Right cardiac atrium (tissue), 5 donors: ENCODE results near the gene COQ8B. TPM values are rescaled to one million over a fixed set of nuclear protein-coding genes. Genes with fewer than 3 reads are reported as not detected.
A peak's percentile ranks its signal among the peaks of the same experiment; 100 is the strongest.

ENCODE experiments used
- ATAC-seq, 2 donors: fragments of 200-7000 bp; cut with Tn5 transposase; one replicate each; pipeline versions ENCODE4 v1.8.0 to v1.9.1; 2020; ENCODE audit warnings: moderate library complexity in 2 of 2, mild to moderate bottlenecking in 1 of 2
- DNase-seq, 3 donors: peaks; one replicate each; pipeline ENCODE4 v3.0.0-alpha.2; 2020
- H3K27ac ChIP-seq: one replicate; pipeline ENCODE4 v1.5.1; 2013; ENCODE audit warnings: mild to moderate bottlenecking, low read length, control low read depth, moderate library complexity
- H3K27me3 ChIP-seq: one replicate; pipeline ENCODE4 v1.6.1; 2013; ENCODE audit not compliant: control insufficient read depth, insufficient read depth
- H3K4me1 ChIP-seq: one replicate; pipeline ENCODE4 v1.6.1; 2013; ENCODE audit warnings: low read length; ENCODE audit not compliant: control insufficient read depth, insufficient read depth
- H3K4me3 ChIP-seq: one replicate; pipeline ENCODE4 v1.5.1; 2013; ENCODE audit warnings: low read length, control low read depth
- H3K9me3 ChIP-seq: one replicate; pipeline ENCODE4 v1.6.1; 2013; ENCODE audit warnings: low read length; ENCODE audit not compliant: control insufficient read depth
- WGBS: extraction: QIAGEN DNeasy Blood & Tissue Kit; methylation state at CpG from one replicate; pipeline ENCODE4 v1.1.7; 2013; 5-methylcytosine and 5-hydroxymethylcytosine counted together
- intact Hi-C, 4 donors: fragments of 100-400 bp; cut with DNase I; formaldehyde crosslinking; loops; one replicate each; pipeline versions ENCODE4 v1.11.0 to v1.14.0; 2022 to 2023
- polyA plus RNA-seq: library from polyadenylated mRNA; stranded (reverse); fragments of 200-250 nt; gene quantifications from one replicate; pipeline ENCODE4 v1.2.3, GENCODE V29; 2013
- total RNA-seq, 4 donors: library from RNA; stranded (reverse); fragmentation: NEBNext Ultra II Directional; extraction: Animal tissue kit (Norgen Biotek cat#: 25700); gene quantifications; one replicate each; pipeline ENCODE4 v1.2.1, GENCODE V29; 2021
- donor health status: healthy with polysubstance abuse.
- donor health status: DM: no; HTN: yes; CAD: no.
- donor health status: DM: no; HTN: no; CAD: no.
- donor health status: DM: no; HTN: yes; CAD: no; lungs with severe emphysema.
- donor health status: DM: yes; HTN: yes; CAD: no.

The COQ8B gene
- total and polyA plus RNA-seq, 5 donors = 22.8 to 34.0 (median 25.5) TPM

DNA sequence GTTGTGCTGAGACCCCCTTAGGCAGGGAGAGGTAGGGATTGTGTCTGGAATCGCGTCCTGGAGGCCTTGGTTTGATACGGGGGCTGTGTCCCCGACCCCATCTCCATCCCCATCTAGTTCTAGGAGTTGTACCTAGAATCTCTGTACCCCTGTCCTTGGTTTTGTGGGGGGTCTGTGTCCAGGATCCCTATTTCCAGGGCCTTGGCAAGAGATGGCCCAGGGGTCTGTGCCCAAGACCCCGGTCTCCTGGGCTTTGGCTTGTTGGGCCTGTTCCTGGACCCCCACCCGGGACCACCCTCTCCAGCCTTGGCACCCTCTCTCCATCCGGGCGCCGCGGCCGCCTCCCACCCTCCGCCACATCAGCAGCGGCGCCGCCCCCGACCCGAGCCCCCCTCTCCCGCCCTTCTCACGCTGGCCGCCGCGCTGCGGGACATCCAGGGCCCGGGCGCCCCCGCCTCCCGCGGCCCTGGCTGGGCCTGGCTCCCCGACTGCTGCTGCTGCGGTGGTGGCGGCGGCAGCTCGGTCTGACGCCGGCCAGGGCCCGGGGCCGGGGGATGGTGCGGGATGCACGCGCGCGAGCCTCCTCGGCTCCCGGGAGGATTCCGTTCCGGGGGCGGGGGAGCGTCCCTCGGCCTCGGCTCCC, 26.5 kb downstream of the COQ8B start, which contains the start of gene NUMBL:
Gene NUMBL (minus strand): TSS at position 602 of the 643 bp plus-strand sequence. CDS start 168 bp downstream, at position 434.
- Histone ChIP-seq H3K4me1 (peaks cover 5% of the 10 kb centered on the region), H3K27me3 (no peaks in the 10 kb centered on the region), H3K9me3 (no peaks in the 10 kb centered on the region), H3K4me3 (peak within 1 kb of the TSS; percentile 90), H3K27ac (peak within 1 kb of the TSS; percentile 74)
- ATAC-seq (peak in 1 of 2 donors; percentile 59), DNase-seq (no peak)
- WGBS = 2% methylated on average over 50 of the region's 50 CpGs
- intact Hi-C loops = no loop called here

DNA sequence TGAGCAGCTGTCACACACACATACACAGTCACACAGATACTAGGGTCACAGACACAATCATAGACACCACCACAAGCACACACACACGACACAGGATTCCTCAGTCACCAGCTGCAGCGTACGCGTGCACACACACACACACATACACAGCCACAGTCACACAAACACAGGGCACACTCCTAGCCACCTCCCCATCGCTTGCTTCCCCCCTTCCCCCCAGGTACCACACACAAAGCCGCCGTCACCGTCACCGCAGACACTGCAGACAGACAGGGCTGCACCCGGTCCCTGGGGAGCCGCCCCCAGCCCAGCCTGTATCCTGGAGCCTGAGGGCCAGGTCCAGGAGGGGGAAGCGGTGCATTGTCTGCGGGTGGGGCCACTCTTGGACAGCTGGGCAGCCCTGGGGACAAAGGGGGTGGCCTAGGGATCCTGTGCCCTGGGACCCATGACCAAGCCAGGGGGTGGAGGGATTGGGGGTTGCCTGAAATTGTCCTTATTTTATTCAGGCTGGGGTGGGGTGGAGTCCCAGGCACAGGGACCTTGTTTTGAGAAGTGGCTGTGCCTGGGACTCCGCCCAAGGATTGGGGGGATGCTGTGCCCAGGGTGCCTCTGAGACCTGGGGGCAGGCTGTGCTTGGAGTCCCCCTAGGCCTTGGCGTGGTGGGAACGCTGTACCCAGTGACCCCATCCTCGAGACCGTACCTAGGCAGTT, 27.2 kb downstream of the COQ8B start:
- ATAC-seq (peak in 1 of 2 donors; percentile 3), DNase-seq (peak in 2 of 3 donors; percentile 80 to 81)
- intact Hi-C loops = no loop called here
- Histone ChIP-seq H3K27ac (peak overlapping the region; percentile 44), H3K4me3 (peak overlapping the region; percentile 90), H3K27me3 (no peaks in the 10 kb centered on the region), H3K4me1 (peaks cover 5% of the 10 kb centered on the region), H3K9me3 (no peaks in the 10 kb centered on the region)
- WGBS = 33% methylated on average over 18 of the region's 18 CpGs

DNA sequence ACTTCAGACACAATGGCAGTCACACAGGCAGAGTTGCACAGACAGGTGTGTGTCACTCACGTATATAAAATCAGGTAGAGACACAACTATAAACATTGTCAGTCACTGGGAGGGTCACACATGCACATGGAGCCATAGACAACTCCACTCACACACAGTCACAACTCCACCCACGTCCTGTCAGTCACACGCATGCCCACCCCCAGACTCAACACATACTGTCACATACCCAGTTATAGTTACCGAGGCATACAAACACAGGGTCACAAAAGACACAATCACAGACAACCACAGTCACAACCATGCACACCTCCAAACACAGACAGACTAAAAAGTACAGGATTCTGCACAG, 27.7 kb downstream of the COQ8B start:
- ATAC-seq = no peak
- WGBS = 50% methylated on average over 4 of the region's 4 CpGs
- H3K4me1 ChIP-seq = peaks cover 5% of the 10 kb centered on the region
- no peak overlapping the region for H3K27ac ChIP-seq
- no peaks in the 10 kb centered on the region for H3K27me3 ChIP-seq
- H3K9me3 ChIP-seq = no peaks in the 10 kb centered on the region
- intact Hi-C loops = no loop called here
- no peak for DNase-seq
- peak overlapping the region; percentile 90 for H3K4me3 ChIP-seq

DNA sequence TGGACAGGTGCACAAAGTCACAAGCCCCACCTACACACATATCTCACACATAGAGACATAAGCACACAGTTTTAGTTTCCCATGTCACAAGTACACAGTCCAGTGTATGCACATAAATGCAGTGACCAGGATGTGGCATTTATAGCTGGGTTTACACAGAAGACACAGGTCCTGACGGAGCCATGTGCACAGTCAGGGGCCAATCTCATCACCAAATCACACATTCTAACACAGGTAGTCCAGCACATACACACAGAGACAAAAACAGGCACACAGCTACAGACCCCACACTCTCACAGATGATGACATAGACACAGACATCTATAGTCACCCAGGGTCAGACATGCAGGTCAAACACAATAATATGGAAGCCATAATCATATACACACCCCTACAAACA, 28.4 kb downstream of the COQ8B start:
- H3K4me1 ChIP-seq = peaks cover 5% of the 10 kb centered on the region
- H3K27me3 ChIP-seq = no peaks in the 10 kb centered on the region
- no peak overlapping the region for H3K4me3 ChIP-seq
- intact Hi-C loops = no loop called here
- no peak for DNase-seq
- no peak for ATAC-seq
- no peaks in the 10 kb centered on the region for H3K9me3 ChIP-seq
- H3K27ac ChIP-seq = peak overlapping the region; percentile 28
- 64% methylated on average over 1 of the region's 1 CpG for WGBS

DNA sequence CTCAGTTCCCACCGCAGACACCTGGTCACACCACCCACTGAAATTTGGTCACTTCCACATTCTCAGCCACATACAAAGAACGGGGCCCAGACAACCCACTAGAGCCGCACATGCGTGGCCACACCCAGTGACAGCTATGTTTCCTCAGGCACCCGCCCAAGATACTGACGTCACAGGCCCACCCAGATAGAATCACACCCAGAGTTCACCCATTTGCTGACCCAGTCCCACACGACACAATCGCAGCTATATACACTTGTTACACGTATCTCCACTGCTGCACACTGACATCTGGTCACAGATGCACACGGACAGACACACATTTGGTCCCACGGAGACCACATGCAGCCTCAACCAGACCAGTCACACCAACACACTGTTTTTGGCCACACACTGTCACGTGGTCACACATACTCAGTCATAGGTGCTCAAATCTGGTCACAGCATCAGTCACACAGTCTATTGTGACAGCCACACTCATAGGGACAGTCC, 29.1 kb downstream of the COQ8B start:
- 47% methylated on average over 12 of the region's 12 CpGs for WGBS
- peaks cover 5% of the 10 kb centered on the region for H3K4me1 ChIP-seq
- ATAC-seq (peak; percentile 63 to 75), DNase-seq (peak; percentile 94 to 98 (median 94))
- no peak overlapping the region for H3K4me3 ChIP-seq
- no peaks in the 10 kb centered on the region for H3K9me3 ChIP-seq
- no peaks in the 10 kb centered on the region for H3K27me3 ChIP-seq
- intact Hi-C loops = no loop called here
- H3K27ac ChIP-seq = peak overlapping the region; percentile 28

DNA sequence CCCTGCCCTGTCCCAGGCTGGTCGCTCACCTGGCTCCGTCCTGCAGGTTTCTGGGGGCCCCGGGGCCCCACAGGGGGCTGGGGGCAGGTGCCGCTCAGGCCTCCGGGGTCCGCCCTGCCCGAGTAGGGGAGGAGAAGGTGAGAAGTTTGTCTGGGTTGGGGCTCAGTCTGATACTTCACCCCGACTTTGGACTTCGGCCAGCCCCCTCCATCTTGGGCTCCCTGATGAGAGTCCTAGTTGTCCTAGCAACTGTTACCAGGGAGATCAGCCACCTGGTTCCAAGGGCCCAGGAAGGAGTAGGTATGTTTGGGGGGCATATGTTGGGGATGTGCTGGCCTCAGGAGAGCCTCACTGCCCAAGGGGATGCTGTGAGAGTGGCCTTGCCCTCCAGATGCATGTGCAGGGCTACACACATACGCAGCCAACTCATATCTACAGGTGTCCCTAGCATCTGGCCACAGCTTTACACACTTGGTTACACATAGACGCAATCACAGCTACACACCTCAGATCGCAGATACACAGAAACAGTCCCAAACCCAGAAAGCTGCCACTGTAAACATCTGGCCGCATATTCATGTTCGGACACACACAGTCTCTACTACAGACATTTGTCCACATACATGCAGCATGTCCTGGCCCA, 29.7 kb downstream of the COQ8B start:
- intact Hi-C loops = no loop called here
- WGBS = 87% methylated on average over 14 of the region's 14 CpGs
- Histone ChIP-seq H3K27ac (peak overlapping the region; percentile 24), H3K4me1 (peaks cover 5% of the 10 kb centered on the region), H3K9me3 (no peaks in the 10 kb centered on the region), H3K4me3 (no peak overlapping the region), H3K27me3 (no peaks in the 10 kb centered on the region)
- DNase-seq = peak in 2 of 3 donors; percentile 64 to 65
- ATAC-seq = no peak

DNA sequence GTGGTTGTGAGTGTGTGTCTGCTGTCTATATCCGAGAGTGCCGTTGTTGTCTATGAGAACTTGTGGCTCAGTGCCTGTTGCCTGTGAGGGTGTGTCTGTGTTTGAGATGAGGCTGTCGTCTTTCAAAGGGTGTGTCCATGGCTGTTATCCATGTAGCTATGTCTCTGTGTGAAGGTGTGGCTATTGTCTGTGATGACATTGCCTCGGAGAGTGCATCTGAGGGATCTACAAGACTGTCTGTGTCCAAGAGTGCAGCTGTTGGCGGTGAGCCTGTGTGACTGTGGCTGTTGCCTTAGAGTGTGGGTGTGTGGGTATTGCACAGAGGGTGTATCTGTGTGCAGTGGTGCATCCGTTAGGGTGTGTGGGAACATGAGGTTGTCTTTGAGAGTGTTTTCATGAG, 31.1 kb downstream of the COQ8B start:
- 61% methylated on average over 6 of the region's 6 CpGs for WGBS
- H3K4me3 ChIP-seq = no peak overlapping the region
- DNase-seq = no peak

DNA sequence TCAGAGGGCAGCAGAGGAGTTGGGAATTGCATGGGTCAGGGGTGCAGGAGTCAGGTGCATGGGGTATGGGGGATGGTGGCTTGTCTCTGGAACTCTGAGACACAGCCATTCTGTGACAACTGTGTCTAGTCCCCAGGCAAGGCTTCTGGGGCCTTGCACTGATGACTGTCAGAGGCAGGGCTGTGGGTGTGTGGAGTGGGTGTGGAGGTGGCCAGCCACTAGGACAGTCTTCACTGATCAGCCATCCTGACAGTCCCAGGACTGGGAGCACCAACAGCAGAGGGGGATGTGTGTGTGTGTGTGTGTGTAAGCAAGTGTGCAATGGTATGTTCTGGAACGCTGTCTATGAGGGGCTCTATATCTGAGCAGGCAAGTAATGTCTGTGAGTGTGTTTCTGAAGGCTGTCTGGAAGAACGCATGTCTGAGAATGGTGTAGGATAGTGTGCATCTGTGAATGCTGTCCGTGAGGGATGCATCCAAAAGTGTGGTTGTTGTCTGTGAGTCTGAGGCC, 31.6 kb downstream of the COQ8B start:
- ATAC-seq = no peak
- WGBS = 92% methylated on average over 3 of the region's 3 CpGs
- peaks cover 5% of the 10 kb centered on the region for H3K4me1 ChIP-seq
- no peak for DNase-seq
- H3K9me3 ChIP-seq = no peaks in the 10 kb centered on the region
- H3K27ac ChIP-seq = no peak overlapping the region
- no peaks in the 10 kb centered on the region for H3K27me3 ChIP-seq
- intact Hi-C loops = no loop called here
- no peak overlapping the region for H3K4me3 ChIP-seq

More for the DNA sequence above, 31.1 kb downstream of the COQ8B start:
- H3K4me1 ChIP-seq = peaks cover 5% of the 10 kb centered on the region
- ATAC-seq = no peak
- intact Hi-C loops = no loop called here
- no peaks in the 10 kb centered on the region for H3K27me3 ChIP-seq
- no peak overlapping the region for H3K27ac ChIP-seq
- no peaks in the 10 kb centered on the region for H3K9me3 ChIP-seq

DNA sequence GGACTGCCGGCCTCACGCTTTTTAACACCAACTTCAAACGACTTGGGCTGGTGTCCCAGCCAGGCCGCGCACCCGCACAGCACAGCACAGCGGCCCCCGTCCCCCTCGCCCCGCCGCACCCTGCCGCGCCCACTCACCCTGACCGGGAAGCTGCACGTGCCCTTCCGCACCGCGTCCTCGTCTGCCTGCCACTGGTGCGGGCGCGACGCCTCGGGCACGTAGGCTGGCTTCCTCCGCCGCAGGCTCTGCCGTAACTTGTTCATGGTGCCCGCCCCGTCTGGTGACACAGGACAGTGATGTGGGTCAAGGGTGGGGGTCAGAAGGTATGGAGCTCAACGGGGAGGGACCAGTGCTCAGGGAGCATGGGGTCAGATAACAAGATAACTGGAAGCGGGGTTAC, 32.4 kb downstream of the COQ8B start:
- Histone ChIP-seq H3K27me3 (no peaks in the 10 kb centered on the region), H3K9me3 (no peaks in the 10 kb centered on the region), H3K27ac (no peak overlapping the region), H3K4me3 (no peak overlapping the region), H3K4me1 (peaks cover 5% of the 10 kb centered on the region)
- WGBS = 96% methylated on average over 32 of the region's 32 CpGs
- intact Hi-C loops = no loop called here
- peak in 1 of 3 donors; percentile 65 for DNase-seq
- no peak for ATAC-seq

DNA sequence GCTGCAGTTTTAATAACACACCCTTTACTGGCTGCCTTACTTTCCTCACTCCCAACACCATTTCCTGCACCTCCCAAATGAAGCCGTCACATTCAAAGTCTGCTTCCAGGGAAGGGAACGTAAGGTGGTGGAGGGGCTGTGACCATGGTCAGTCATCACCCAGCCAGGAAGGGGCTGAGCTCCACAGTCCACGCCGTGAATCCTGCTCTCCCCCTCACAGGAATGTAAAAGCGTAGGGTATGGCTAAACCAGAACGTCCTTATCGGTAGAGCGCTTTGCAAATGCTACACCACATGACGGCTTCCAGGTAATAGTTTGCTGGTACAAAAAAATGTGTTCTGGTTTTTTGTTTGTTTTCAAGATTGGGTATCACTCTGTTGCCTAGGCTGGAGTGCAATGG, 33.2 kb downstream of the COQ8B start:
- Histone ChIP-seq H3K27ac (no peak overlapping the region), H3K4me1 (peaks cover 5% of the 10 kb centered on the region), H3K4me3 (no peak overlapping the region), H3K9me3 (no peaks in the 10 kb centered on the region), H3K27me3 (no peaks in the 10 kb centered on the region)
- ATAC-seq = peak in 1 of 2 donors; percentile 7
- WGBS = 80% methylated on average over 9 of the region's 9 CpGs
- no peak for DNase-seq
- intact Hi-C loops = no loop called here

DNA sequence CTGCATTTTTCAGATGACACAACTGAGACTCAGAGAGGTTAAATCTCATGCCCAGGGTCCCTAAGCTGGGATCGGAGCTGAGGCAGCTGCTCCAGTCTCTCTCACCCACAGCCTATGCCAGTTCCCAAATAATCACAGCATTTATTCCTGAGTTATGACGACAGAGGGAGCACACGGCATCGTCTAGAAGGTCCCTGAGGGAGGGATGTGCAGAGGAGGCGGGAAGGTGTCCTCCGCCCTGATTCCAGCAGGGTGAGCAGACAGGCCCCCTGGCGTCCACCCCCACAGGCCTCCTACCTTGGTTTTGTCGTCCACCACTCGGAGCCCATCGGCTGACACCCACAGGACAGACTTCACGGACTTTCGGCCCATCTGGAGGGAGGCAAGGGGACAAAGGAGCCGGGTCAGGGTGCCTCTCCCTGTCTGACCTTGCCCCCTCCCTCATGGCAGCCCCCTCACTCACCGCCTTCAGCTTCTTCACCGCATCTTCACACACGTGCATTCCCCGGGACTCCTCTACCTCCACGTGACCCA, 34.2 kb downstream of the COQ8B start:
- WGBS = 90% methylated on average over 18 of the region's 18 CpGs
- H3K4me3 ChIP-seq = no peak overlapping the region
- H3K4me1 ChIP-seq = no peaks in the 10 kb centered on the region
- no peaks in the 10 kb centered on the region for H3K27me3 ChIP-seq
- intact Hi-C loops = no loop called here
- DNase-seq (no peak), ATAC-seq (no peak)
- H3K27ac ChIP-seq = no peak overlapping the region
- H3K9me3 ChIP-seq = no peaks in the 10 kb centered on the region
